ENCODE measurements around the gene PGPEP1.
"Not testable (repeated sequence)": the region's sequence is repeated elsewhere in the genome, so short reads cannot be mapped to it uniquely, and the experiment has no call there.

The PGPEP1 gene

DNA sequence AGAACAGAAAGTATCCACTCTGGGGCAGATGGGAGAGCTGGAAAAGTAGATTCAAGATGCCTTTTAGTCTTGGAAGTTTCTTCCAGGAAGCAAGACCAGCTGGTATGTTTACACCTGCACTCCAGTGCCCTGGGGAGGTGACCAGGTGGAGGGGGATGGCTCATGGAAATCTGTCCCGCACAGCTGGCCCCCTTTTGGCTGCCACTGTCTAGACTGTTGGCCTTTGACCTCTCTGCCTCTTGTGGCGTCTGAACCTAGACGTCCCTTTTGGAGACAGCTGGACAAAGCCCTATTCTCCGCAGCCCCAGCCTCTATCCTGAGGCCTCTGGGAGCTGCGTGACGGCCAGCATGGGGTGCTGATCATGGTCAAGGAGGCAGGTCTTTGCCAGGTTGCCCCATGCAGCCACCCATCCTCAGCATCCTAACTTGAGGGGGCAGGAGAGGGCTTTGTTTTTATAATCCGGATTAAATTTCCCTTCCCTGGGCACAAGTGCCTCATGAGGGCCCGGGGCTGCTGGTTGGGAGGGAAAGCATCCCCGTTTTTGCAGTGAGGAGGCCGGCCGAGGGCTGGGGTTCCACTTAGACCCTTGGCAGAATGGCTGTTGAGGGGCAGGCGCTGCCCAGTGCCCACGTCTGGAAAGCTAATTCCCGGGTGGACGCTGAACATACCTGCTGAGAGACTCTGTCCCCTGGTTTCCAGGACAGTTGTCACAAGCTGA, 28.3 kb downstream of the PGPEP1 start:
- no peak for DNase-seq

DNA sequence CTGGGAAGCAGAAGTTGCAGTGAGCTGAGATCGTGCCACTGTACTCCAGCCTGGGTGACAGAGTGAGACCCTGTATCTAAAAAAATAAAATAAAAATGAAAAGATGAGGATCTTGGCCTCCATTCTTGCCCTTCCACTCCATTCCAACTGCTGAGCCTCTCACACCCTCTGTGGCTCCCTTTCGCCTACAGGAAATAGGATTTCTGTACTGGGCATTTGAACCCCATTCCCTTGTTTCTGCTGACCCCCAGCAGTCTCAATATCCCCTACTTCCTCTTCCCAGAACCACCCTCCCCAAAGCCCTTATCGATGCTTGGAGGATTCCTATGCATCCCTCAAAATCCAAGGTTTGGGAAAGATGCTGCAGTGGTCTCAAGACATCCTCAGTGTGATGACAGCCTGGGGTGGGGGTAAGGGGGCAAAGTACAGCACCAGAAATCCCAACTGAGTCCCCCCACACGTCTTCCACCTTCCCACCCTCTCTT, 33.1 kb downstream of the PGPEP1 start:
- DNase-seq, result no peak

DNA sequence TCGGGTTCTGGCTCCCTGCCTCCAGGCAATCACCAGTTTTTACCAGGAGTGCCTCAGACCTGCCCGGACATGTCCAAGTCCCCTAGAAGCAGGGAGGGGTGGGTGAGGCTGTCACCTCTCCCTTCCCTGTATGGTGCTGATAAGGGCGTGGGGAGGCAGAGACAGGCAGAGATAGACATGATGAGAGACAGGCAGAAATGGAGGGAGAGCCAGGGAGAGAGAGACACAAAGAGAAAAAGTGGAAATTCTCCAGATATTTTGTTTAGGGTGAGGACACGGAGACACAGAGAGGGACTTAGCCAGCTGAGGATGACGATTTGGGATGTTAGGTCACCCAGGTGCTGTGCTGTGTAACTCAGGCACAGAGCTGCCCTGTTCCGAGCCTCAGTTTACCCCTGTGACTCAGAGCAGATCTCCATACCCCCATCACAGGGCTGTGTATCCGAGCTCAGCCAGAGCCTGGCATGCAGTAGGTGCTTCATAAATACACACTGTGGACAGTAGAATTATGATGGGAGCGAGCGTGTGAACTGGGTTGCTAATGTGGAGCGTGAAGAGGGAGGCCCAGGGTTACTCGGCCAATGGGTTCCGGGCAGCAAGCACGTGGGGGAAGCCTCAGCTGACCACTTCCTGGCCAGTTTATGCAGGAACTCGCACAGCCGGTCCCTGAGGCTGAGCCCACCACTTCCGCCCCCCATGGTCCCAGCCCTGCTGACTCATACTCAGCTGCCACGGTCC, 33.7 kb downstream of the PGPEP1 start:
- peak; percentile 67 for DNase-seq

DNA sequence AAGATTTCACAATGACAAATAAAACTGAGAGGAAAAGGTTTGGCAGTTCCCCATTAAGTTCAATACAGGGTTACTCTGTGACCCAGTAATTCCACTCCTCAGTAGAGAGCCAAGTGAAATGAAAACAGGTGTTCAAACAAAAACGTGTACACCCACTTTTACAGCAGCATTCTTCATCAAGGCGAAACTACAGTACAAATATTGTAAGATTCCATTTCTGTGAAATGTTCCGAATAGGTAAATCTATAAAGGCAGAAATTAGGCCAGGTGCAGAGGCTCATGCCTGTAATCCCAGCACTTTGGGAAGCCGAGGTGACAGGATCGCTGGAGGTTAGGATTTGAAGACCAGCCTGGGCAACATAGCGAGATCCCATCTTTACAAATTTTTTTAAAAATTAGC, 36.6 kb downstream of the PGPEP1 start:
- no peak for DNase-seq

DNA sequence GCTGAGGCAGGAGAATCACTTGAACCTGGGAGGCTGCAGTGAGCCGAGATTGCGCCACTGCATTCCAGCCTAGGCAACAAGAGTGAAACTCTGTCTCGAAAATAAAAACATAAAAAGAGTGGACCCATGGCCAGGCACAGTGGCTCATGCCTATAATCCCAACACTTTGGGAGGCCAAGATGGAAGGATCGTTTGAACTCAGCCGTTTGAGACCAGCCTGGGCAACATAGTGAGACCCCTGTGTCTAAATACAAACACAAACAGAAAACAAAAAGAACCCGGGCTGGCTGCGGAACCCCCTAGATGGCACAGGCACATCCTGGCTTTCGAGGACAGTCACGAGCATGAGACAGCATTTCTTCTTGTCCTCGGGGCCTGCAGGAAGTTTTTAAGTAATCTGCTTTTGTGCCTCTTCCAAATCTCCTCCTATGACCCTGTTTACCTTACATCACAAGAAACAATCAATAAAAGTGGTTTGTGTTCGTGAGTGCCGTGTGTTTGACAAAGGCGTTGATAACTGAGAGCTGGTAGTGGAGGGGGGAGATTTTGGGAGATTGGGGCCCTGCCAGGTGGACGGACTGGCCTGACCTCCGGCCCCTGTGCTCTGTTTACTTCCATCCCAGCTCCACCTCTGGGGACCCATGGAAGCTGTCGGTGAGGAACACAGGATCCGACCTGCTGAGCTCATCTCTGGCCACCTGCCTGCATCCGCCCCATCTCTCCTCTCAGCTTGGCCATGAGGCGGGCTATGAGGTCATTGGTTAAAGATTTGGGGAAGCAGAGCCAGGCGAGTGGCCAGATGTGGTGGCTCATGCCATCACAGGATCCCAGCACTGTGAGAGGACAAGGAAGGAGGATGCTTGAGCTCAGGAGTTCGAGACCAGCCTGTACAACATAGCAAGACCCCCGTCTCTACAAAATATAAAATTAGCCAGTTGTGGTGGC, 39.7 kb downstream of the PGPEP1 start:
- no peak for DNase-seq

DNA sequence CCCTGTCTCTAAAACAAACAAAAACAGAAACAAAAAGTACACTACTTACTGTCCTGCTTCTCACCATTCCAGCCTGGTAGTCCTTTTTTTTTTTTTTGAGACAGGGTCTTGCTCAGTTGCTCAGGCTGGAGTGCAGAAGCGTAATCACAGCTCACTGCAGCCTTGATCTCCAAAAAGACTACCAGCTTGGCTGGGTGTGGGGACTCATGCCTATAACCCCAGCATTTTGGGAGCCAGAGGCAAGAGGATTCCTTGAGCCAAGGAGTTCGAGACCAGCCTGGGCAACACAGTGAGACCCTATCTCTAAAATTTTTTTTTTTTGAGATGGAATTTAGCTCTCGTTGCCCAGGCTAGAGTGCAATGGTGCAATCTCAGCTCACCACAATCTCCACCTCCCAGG, 40.4 kb downstream of the PGPEP1 start:
- no peak for DNase-seq

DNA sequence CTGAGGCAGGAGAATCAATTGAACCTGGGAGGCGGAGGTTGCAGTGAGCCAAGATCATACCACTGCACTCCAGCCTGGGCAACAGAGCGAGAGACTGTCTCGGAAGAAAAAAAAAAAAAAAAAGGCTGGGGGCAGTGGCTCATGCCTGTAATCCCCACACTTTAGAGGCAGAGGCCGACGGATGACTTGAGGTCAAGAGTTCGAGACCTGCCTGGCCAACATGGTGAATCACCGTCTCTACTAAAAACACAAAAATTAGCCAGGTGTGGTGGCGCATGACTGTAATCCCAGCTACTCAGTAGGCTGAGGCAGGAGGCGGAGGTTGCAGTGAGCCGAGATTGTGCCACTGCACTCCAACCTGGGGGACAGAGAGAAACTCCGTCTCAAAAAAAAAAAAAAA, 43.2 kb downstream of the PGPEP1 start:
- not testable (repeated sequence) for DNase-seq

DNA sequence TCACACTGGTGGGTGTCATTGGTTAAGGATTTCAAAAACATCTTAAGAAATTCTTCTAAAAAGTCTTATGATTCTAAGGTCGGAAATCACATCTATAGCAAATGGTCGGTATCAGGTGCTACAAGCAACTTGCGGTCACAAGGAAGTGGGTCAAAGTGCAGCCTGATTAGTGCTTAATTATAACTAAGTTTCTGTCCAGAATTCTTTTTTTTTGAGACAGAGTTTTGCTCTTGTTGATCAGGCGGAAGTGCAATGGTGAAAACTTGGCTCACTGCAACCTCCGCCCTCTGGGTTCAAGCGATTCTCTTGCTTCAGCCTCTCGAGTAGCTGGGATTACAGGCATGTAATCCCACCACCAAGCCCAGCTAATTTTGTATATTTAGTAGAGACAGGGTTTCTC, 44.4 kb downstream of the PGPEP1 start:
- no peak for DNase-seq

DNA sequence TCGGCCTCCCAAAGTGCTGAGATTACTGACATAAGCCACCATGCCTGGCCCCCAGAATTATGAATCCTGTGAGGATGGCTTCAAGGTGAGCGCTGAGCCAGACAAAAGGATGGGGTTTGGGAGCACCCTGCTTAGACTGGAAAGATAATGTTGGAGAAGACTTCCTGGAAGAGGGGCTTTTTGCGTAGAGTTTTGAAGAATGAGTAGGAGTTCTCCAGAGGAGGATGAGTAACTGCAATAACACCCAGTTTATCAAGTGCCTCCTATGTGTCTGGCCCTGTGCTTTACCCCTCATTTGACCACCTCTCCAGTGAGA, 44.9 kb downstream of the PGPEP1 start:
- no peak for DNase-seq

DNA sequence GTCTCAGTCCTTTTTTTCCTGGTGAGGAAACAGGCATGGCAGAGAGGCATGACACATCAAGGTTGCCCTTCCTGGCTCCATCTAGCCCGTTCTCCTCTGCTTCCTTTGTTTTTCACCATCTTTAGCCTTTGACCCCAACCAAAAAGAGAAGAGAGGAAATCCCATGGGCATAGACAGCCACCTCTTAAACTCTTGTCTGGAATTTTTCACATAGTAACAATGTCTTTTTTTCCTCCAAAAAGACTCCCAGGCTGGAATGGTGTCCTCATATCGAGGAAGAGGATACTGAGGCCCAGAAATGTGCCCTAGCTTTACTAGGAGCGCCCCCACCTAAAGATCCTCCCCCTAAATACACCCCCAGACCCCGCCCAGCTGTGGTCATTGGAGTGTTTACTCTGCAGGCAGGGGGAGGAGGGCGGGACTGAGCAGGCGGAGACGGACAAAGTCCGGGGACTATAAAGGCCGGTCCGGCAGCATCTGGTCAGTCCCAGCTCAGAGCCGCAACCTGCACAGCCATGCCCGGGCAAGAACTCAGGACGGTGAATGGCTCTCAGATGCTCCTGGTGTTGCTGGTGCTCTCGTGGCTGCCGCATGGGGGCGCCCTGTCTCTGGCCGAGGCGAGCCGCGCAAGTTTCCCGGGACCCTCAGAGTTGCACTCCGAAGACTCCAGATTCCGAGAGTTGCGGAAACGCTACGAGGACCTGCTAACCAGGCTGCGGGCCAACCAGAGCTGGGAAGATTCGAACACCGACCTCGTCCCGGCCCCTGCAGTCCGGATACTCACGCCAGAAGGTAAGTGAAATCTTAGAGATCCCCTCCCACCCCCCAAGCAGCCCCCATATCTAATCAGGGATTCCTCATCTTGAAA, 45.5 kb downstream of the PGPEP1 start, which contains the start of gene GDF15:
Gene GDF15, plus strand, starts transcription at position 484 of the 868 bp plus-strand sequence. Its CDS starts 32 bp downstream, at position 516.
- DNase-seq, result no peak

DNA sequence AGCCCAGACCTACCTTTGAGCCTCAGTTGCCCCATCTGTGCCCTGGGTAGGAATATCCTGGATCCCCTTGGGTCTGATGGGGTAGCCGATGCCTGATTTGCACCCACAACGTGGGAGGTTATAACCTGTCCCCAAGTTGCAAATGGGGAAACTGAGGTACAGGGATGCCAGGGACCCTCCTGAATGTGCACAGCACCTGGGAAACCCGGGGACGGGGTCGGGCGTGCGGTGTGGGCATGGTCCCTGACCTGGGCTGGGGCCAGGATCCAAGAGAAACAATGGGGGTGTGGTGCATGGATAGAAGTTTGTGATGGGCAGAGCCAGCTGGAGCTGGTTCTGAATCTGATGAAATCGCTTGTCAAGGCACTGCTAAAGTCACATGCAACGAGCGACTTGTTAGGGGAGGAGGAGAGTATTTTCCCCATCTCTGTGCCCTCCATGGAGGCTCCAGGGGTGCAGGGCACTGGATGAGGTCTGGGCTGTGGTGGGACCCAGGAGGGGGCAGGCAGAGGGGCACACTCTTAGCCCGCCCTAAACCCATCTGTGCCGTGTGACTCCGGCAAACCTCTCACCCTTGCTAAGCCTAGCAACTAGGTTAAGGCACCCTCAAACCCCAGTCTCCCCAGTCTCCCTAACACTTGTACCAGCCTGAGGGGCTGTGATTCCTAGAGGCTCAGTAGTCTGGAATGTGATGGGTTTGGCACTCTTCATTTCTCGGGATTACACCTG, 46.3 kb downstream of the PGPEP1 start:
- no peak for DNase-seq

DNA sequence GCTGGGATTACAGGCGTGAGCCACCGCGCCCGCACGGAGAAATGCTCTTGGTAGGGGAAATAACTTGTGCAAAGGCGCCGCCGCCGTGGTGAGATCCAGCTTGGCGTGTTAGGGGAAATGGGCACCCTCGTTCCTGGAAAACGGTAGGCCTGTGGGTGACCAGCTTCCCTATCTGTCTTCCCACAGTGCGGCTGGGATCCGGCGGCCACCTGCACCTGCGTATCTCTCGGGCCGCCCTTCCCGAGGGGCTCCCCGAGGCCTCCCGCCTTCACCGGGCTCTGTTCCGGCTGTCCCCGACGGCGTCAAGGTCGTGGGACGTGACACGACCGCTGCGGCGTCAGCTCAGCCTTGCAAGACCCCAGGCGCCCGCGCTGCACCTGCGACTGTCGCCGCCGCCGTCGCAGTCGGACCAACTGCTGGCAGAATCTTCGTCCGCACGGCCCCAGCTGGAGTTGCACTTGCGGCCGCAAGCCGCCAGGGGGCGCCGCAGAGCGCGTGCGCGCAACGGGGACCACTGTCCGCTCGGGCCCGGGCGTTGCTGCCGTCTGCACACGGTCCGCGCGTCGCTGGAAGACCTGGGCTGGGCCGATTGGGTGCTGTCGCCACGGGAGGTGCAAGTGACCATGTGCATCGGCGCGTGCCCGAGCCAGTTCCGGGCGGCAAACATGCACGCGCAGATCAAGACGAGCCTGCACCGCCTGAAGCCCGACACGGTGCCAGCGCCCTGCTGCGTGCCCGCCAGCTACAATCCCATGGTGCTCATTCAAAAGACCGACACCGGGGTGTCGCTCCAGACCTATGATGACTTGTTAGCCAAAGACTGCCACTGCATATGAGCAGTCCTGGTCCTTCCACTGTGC, 47.9 kb downstream of the PGPEP1 start:
- peak; percentile 85 for DNase-seq

DNA sequence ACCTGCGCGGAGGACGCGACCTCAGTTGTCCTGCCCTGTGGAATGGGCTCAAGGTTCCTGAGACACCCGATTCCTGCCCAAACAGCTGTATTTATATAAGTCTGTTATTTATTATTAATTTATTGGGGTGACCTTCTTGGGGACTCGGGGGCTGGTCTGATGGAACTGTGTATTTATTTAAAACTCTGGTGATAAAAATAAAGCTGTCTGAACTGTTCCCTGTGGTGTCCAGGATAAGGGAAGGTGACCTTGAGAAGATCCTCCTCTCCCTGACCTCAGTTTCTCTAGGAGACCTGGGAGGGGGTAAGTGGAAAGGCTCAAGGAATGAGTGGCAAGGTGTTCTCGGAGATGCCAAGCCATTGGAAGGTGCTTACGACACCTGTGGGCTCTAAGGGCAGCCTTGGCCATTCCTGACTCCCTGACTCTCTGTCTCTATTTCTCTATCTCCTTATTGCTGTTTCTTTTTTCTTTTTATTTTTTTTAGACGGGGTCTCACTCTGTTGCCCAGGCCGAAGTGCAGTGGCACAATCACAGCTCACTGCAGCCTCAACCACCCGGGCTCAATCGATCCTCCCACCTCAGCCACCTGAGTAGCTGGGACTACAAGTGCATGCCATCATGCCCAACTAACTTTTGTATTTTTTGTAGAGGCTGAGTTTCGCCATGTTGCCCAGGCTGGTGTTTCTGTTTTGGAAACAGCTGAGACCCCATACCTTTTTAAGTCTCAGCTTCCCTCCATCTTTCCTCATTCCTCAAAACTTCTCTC, 48.7 kb downstream of the PGPEP1 start:
- DNase-seq, result no peak

DNA sequence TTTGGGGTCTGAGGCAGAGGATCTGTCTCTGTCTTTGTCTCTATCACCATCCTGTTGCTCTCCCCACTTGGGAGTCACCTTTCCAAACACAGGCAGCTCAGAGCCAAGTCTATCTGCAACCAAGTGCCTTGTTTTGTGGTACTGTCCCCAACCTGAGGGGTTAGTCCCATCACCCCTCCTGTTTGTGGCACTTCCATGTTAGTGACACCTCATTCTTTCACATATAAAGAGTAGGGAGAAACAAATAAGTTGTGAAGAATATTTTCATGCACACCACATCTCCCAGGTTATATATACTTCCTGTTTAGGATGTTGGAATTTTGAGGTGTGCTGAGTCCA, 49.3 kb downstream of the PGPEP1 start:
- no peak for DNase-seq

DNA sequence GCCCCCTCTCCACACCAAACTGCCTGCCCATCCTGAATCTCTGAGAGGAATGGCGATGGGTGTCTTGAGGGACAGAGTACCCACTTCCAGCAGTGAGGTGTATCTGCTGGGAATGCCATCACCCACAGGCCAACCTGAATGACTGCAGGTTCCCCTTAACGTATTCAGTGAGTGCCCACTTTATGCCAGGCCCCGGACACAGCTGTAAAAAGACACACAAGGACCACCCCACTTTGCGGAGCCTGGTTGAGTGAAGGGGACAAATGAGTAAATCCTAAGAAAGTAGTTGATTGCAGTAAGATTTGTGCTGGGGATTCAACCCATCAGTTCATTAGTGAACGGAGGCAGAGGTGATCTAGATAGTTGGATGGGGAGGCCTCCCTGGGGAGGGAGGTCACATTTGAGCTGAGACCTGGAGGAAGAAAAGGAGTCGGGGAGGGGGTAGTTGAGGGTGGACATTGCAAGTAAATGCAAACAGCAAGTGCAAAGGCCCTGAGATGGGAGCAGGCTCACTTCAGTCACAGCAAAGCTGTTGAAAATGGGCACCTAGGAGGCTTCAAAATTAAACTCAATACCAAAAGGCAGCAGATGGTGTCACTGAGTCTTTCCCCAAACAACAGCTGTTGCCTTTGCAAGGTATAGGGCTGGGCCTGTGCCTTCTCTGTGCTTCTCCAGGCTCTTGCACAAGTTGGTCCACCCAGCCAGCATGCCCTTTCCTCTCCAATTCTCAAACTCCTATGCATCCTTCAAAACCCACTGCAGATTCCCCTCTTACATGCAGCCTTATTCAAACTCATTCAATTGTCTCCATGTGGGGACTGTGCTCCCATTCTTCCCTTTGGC, 49.9 kb downstream of the PGPEP1 start:
- no peak for DNase-seq

DNA sequence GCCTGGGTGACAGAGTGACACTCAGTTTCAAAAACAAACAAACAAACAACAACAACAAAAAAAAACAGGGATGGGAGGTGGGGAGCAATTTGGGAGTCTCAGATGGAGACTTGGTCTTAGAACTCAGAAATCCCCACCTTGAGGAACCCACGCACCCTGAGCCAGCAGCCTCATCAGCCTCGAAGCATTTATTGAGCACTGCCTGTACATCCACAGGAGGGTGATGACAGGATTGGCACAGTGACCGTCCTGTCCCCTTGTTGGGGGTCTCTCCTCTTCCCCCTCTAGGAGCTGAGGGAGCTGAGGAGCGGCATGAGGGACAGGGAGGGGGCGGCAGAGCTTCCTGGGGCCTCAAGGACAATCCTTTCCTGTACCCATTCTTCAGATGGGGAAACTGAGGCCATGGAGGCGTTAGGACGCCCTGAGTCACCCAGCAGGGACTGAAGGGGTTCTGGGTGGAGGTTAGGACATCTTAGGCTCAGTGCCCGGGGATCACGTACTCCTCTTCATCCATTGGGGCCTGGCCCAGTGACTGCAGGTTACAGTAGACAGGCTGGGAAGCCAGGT, 51.2 kb downstream of the PGPEP1 start:
- no peak for DNase-seq

DNA sequence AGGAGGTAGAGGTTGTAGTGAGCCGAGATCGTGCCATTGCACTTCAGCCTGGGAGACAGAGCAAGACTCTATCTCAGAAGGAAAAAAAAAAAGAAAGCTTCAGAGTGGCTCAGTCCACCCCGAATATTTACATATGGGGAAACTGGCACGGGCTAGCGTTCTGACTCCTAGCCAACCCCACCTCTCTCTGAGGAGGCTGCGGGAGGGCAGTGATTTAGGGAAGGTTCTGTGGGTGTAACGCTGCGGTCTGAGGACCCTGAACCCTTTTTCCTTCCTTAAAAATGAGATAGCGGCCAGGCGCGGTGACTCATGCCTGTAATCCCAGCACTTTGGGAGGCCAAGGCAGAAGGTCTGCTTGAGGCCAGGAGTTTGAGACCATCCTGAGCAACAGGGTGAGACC, 52.0 kb downstream of the PGPEP1 start:
- peak; percentile 23 for DNase-seq

DNA sequence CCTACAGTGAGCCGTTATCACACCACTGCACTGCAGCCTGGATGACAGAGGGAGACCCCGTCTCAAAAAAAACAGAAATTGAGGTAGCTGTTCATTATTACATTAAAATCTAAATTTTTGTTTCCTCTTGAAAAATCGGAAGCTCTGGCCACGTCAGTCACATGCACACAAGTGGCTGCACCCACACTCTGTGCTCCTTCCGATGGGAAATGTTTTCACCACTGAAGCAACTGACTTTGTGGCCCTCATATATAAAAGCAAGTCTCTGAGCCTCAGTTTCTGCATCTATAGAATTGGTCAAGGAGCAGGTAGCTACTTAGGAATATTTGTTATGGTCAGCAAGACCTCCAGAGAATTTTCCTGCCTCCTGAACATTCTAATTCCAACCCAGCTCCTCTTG, 52.5 kb downstream of the PGPEP1 start:
- no peak for DNase-seq

DNA sequence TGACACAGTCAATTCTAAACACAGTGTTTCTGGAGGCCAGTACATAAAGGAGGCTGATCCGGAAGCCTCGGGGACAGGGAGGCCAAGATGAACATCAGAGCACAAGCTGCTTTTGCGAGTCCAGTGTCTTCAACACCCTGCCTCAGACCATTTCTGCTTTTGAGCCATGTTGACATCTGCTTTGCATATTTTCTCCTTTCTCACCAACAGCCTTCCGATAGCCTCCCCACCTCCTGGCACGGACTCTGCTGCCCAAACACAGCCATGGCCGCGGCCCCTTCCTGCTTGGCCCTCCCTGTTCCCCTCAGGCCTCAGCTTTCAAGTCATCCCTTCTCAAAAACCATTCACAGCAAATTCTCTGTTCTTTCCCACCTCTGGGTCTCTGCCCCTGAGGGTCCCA, 53.4 kb downstream of the PGPEP1 start:
- no peak for DNase-seq

Measured in CD4-positive, alpha-beta T cell treated with Interleukin-21 for 1 hour (primary cell).